ENCODE data around the gene CARF. TPM values are rescaled to one million over a fixed set of nuclear protein-coding genes. Genes with fewer than 3 reads are reported as not detected.
"Not testable (repeated sequence)": the region's sequence is repeated elsewhere in the genome, so short reads cannot be mapped to it uniquely, and the experiment has no call there.

The CARF gene
- total and polyA plus RNA-seq, 4 donors = 0.98 to 4.3 (median 2.9) TPM

DNA sequence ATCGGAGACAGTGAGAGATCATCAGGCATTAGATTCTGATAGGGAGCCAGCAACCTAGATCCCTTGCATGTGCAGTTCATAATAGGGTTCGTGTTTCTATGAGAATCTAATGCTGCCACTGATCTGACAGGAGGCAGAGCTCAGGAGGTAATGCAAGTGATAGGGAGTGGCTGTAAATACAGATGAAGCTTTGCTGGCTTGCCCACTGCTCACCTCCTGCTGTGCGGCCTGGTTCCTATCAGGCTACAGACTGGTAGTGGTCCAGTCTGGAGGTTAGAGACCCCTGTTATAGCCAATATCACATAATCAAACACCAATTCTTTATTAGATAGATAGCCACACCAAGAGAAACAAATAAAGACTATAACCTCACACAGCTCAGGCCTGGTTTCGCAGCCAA lies 51.6 kb downstream of the CARF start (continued):
- TF ChIP-seq, protein P1, sequence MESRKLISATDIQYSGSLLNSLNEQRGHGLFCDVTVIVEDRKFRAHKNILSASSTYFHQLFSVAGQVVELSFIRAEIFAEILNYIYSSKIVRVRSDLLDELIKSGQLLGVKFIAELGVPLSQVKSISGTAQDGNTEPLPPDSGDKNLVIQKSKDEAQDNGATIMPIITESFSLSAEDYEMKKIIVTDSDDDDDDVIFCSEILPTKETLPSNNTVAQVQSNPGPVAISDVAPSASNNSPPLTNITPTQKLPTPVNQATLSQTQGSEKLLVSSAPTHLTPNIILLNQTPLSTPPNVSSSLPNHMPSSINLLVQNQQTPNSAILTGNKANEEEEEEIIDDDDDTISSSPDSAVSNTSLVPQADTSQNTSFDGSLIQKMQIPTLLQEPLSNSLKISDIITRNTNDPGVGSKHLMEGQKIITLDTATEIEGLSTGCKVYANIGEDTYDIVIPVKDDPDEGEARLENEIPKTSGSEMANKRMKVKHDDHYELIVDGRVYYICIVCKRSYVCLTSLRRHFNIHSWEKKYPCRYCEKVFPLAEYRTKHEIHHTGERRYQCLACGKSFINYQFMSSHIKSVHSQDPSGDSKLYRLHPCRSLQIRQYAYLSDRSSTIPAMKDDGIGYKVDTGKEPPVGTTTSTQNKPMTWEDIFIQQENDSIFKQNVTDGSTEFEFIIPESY (IDR thresholded peaks at IDR 0.05) = no peak

DNA sequence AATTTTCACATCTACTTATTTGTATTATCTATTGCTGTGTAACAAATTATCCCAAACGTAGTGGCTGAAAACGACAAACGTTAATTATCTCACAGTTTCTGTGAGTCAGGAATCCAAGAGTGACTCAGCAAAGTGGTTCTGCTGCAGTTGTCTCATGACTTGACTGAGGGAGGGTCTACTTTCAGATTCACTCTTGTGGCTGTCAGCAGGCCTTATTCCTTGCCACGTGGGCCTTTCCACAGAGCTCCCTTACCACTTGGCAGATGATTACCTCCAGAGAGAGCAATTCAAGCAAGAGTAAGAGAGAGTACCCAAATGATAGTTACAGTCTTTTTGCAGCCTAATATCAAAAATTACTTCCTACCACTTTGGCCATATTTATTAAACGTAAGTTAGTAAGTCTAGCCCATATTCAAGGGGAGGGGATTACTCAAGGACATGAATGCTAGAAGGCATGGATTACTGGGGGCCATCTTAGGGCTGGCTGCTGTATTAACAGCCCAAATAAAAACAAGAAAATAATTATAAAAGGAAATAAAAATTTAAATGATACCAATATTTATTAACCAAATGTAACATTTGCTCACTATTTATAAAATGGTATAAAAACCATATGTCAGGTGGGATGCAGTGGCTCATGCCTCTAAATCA lies 53.9 kb downstream of the CARF start:
- TF ChIP-seq, protein P1 (IDR thresholded peaks at IDR 0.05) = no peak
- TF ChIP-seq FOXA2 (IDR thresholded peaks at IDR 0.05) (no peak), EGR1 (IDR thresholded peaks at IDR 0.05; ENCODE audit: low read depth in 2 of 2) (no peak), JUND (IDR thresholded peaks at IDR 0.05) (no peak), GABPA (IDR thresholded peaks at IDR 0.05 in 1 of 2, conservative IDR thresholded peaks at IDR 0.05 in 1 of 2) (no peak), FOXA1 (IDR thresholded peaks at IDR 0.05) (no peak), SP1 (IDR thresholded peaks at IDR 0.05) (no peak), MAX (IDR thresholded peaks at IDR 0.05) (no peak), RXRA (IDR thresholded peaks at IDR 0.05) (no peak), NR2F2 (IDR thresholded peaks at IDR 0.05) (no peak), RAD21 (IDR thresholded peaks at IDR 0.05) (no peak), HNF4G (IDR thresholded peaks at IDR 0.05) (no peak), YY1 (IDR thresholded peaks at IDR 0.05) (no peak), TAF1 (conservative IDR thresholded peaks at IDR 0.05) (no peak), HNF4A (conservative IDR thresholded peaks at IDR 0.05) (no peak)
- TF ChIP-seq, protein P2, sequence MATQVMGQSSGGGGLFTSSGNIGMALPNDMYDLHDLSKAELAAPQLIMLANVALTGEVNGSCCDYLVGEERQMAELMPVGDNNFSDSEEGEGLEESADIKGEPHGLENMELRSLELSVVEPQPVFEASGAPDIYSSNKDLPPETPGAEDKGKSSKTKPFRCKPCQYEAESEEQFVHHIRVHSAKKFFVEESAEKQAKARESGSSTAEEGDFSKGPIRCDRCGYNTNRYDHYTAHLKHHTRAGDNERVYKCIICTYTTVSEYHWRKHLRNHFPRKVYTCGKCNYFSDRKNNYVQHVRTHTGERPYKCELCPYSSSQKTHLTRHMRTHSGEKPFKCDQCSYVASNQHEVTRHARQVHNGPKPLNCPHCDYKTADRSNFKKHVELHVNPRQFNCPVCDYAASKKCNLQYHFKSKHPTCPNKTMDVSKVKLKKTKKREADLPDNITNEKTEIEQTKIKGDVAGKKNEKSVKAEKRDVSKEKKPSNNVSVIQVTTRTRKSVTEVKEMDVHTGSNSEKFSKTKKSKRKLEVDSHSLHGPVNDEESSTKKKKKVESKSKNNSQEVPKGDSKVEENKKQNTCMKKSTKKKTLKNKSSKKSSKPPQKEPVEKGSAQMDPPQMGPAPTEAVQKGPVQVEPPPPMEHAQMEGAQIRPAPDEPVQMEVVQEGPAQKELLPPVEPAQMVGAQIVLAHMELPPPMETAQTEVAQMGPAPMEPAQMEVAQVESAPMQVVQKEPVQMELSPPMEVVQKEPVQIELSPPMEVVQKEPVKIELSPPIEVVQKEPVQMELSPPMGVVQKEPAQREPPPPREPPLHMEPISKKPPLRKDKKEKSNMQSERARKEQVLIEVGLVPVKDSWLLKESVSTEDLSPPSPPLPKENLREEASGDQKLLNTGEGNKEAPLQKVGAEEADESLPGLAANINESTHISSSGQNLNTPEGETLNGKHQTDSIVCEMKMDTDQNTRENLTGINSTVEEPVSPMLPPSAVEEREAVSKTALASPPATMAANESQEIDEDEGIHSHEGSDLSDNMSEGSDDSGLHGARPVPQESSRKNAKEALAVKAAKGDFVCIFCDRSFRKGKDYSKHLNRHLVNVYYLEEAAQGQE (IDR thresholded peaks at IDR 0.05) = no peak
- TF ChIP-seq, protein P3, sequence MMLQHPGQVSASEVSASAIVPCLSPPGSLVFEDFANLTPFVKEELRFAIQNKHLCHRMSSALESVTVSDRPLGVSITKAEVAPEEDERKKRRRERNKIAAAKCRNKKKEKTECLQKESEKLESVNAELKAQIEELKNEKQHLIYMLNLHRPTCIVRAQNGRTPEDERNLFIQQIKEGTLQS (IDR thresholded peaks at IDR 0.05) = no peak
- TF ChIP-seq, protein P4, sequence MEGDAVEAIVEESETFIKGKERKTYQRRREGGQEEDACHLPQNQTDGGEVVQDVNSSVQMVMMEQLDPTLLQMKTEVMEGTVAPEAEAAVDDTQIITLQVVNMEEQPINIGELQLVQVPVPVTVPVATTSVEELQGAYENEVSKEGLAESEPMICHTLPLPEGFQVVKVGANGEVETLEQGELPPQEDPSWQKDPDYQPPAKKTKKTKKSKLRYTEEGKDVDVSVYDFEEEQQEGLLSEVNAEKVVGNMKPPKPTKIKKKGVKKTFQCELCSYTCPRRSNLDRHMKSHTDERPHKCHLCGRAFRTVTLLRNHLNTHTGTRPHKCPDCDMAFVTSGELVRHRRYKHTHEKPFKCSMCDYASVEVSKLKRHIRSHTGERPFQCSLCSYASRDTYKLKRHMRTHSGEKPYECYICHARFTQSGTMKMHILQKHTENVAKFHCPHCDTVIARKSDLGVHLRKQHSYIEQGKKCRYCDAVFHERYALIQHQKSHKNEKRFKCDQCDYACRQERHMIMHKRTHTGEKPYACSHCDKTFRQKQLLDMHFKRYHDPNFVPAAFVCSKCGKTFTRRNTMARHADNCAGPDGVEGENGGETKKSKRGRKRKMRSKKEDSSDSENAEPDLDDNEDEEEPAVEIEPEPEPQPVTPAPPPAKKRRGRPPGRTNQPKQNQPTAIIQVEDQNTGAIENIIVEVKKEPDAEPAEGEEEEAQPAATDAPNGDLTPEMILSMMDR (IDR thresholded peaks at IDR 0.05; ENCODE audit: low read depth, low read length, missing input control) = no peak
- Histone ChIP-seq H3K27me3 (ENCODE audit: control insufficient read depth in 4 of 4, insufficient read depth in 4 of 4, low read length in 3 of 4) (no peaks in the 10 kb centered on the region), H3K27ac (ENCODE audit: low read depth in 1 of 2, low read length in 2 of 2) (no peak overlapping the region), H3K9ac (ENCODE audit: low read depth in 1 of 2, low read length in 2 of 2) (no peak overlapping the region), H3K4me3 (ENCODE audit: low read depth in 1 of 3, low read length in 3 of 3) (no peak overlapping the region), H3K36me3 (ENCODE audit: control insufficient read depth in 4 of 4, insufficient read depth in 3 of 4, low read depth in 1 of 4, low read length in 3 of 4) (peaks cover 0 to 2% (median 0%) of the 10 kb centered on the region in 4 donors), H3K4me1 (ENCODE audit: control insufficient read depth in 4 of 4, insufficient read depth in 4 of 4, low read length in 3 of 4) (no peaks in the 10 kb centered on the region), H3K9me3 (ENCODE audit: control insufficient read depth in 4 of 4, low read length in 3 of 4) (no peaks in the 10 kb centered on the region)
- 79% methylated on average over 5 of the region's 5 CpGs for WGBS
- no peak for DNase-seq (ENCODE audit: low spot score)

DNA sequence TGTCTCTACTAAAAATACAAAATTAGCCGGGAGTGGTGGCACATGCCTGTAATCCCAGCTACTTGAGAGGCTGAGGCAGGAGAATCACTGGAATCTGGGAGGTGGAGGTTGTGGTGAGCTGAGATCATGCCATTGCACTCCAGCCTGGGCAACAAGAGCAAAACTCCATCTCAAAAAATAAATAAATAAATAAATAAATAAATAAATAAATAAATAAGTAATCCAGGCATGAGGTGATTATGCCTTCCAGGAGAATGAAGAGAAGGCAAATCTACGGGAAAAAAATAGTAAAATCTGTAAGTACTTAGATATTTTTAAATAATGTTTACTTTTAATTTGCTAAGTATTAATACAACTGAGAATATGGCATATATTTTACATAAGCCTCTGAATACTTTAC lies 57.3 kb downstream of the CARF start:
- not testable (repeated sequence) for H3K9me3 ChIP-seq (ENCODE audit: control insufficient read depth in 4 of 4, low read length in 3 of 4); H3K4me1 ChIP-seq (ENCODE audit: control insufficient read depth in 4 of 4, insufficient read depth in 4 of 4, low read length in 3 of 4); H3K4me3 ChIP-seq (ENCODE audit: low read depth in 1 of 3, low read length in 3 of 3); DNase-seq (ENCODE audit: low spot score); H3K27me3 ChIP-seq (ENCODE audit: control insufficient read depth in 4 of 4, insufficient read depth in 4 of 4, low read length in 3 of 4); H3K9ac ChIP-seq (ENCODE audit: low read depth in 1 of 2, low read length in 2 of 2); H3K36me3 ChIP-seq (ENCODE audit: control insufficient read depth in 4 of 4, insufficient read depth in 3 of 4, low read depth in 1 of 4, low read length in 3 of 4); H3K27ac ChIP-seq (ENCODE audit: low read depth in 1 of 2, low read length in 2 of 2)
- 48% methylated on average over 2 of the region's 2 CpGs for WGBS
